OCI-LY7 (cell line): ENCODE results near the gene RBM19. TPM values are rescaled to one million over a fixed set of nuclear protein-coding genes. Genes with fewer than 3 reads are reported as not detected.

ENCODE experiments used
- BruUV-seq: library from RNA; stranded (reverse); fragments of 400-500 nt; replicated peaks from 2 replicates; lab custom pipeline; 2021; lab: Mats Ljungman, UMichigan
- CTCF ChIA-PET: fragments of 300-600 bp; sonication (Branson Sonifier 250); formaldehyde crosslinking; loops from one replicate; lab custom pipeline; 2022; ENCODE audit warnings: antibody characterized with exemption; ENCODE audit not compliant: unreplicated experiment; lab: Charles Lee
- POLR2A ChIA-PET: fragments of 300-600 bp; sonication (Branson Sonifier 250); formaldehyde crosslinking; loops from one replicate; lab custom pipeline; 2022; ENCODE audit warnings: antibody characterized with exemption; lab: Charles Lee
- DNase-seq: peaks from one replicate; pipeline ENCODE4 v3.0.0-alpha.2; 2015; ENCODE audit warnings: low spot score
- H2AFZ ChIP-seq: fragments of 200-600 bp; sonication (generic), shearing (Covaris generic); 2 replicates; pipeline ENCODE4 v1.6.1; 2014; ENCODE audit warnings: mild to moderate bottlenecking, antibody characterized with exemption, low read length, moderate library complexity
- H3K27ac ChIP-seq: fragments of 200-600 bp; sonication (generic); 2 replicates; pipeline ENCODE4 v1.5.1; 2014; ENCODE audit warnings: mixed run types, low read depth, mild to moderate bottlenecking, moderate library complexity, low read length, inconsistent platforms; ENCODE audit not compliant: poor library complexity, severe bottlenecking
- H3K36me3 ChIP-seq: fragments of 200-600 bp; sonication (generic); 2 replicates; pipeline ENCODE4 v1.6.1; 2014; ENCODE audit warnings: mild to moderate bottlenecking, antibody characterized with exemption, low read length, moderate library complexity, mixed read lengths; ENCODE audit not compliant: insufficient read depth
- H3K4me1 ChIP-seq: fragments of 200-600 bp; sonication (generic); 2 replicates; pipeline ENCODE4 v1.5.1; 2014; ENCODE audit warnings: mild to moderate bottlenecking, low read length; ENCODE audit not compliant: insufficient read depth, poor library complexity, severe bottlenecking
- H3K4me2 ChIP-seq: fragments of 200-600 bp; sonication (generic); 2 replicates; pipeline ENCODE4 v1.6.1; 2014; ENCODE audit warnings: mild to moderate bottlenecking, low read length
- H3K4me3 ChIP-seq: fragments of 200-600 bp; sonication (generic); 2 replicates; pipeline ENCODE4 v1.5.1; 2014; ENCODE audit warnings: mild to moderate bottlenecking, low read depth, low read length; ENCODE audit not compliant: poor library complexity, severe bottlenecking
- H3K79me2 ChIP-seq: fragments of 200-600 bp; sonication (generic); 2 replicates; pipeline ENCODE4 v1.6.1; 2016; ENCODE audit warnings: low read depth, mild to moderate bottlenecking, low read length, moderate library complexity, mixed read lengths; ENCODE audit not compliant: insufficient read depth
- H3K9me2 ChIP-seq: fragments of 200-600 bp; sonication (generic); 2 replicates; pipeline ENCODE4 v1.6.1; 2016; ENCODE audit warnings: mild to moderate bottlenecking, low read length, mixed read lengths; ENCODE audit not compliant: insufficient read depth
- H3K9me3 ChIP-seq: fragments of 200-600 bp; sonication (generic); 2 replicates; pipeline ENCODE4 v1.6.1; 2014; ENCODE audit warnings: mild to moderate bottlenecking, mixed run types, low read length, mixed read lengths
- H4K20me1 ChIP-seq: fragments of 200-600 bp; sonication (generic); 2 replicates; pipeline ENCODE4 v1.6.1; 2014; ENCODE audit warnings: mild to moderate bottlenecking, antibody characterized with exemption, low read length, moderate library complexity, mixed read lengths; ENCODE audit not compliant: insufficient read depth
- CTCF ChIP-seq: fragments of 200-600 bp; sonication (generic); conservative IDR thresholded peaks from 2 replicates; pipeline ENCODE4 v1.5.1; 2014; ENCODE audit warnings: mild to moderate bottlenecking, antibody characterized with exemption, low read length, moderate library complexity, mixed read lengths
- EZH2phosphoT487 ChIP-seq: fragments of 200-600 bp; sonication (generic); IDR thresholded peaks from 2 replicates; pipeline ENCODE4 v1.6.1; 2018; ENCODE audit warnings: low read depth, borderline replicate concordance, mild to moderate bottlenecking, mixed run types, antibody characterized with exemption, low read length, moderate library complexity, mixed read lengths
- intact Hi-C: fragments of 100-400 bp; cut with micrococcal nuclease; formaldehyde crosslinking; loops from one replicate; pipeline ENCODE4 v1.10.0; 2022; ENCODE audit not compliant: unreplicated experiment
- total RNA-seq, 2 experiments: library from RNA; depleted of rRNA in 1 of 2; stranded (reverse); fragments of >200 nt in 1 of 2; shearing (Covaris generic) in 1 of 2; gene quantifications; 2 replicates each; pipeline ENCODE4 v1.2.3, GENCODE V29; 2014 to 2022

The RBM19 gene
- total RNA-seq, 2 experiments from 2014 or later, result 37.8 to 46.2 TPM

DNA sequence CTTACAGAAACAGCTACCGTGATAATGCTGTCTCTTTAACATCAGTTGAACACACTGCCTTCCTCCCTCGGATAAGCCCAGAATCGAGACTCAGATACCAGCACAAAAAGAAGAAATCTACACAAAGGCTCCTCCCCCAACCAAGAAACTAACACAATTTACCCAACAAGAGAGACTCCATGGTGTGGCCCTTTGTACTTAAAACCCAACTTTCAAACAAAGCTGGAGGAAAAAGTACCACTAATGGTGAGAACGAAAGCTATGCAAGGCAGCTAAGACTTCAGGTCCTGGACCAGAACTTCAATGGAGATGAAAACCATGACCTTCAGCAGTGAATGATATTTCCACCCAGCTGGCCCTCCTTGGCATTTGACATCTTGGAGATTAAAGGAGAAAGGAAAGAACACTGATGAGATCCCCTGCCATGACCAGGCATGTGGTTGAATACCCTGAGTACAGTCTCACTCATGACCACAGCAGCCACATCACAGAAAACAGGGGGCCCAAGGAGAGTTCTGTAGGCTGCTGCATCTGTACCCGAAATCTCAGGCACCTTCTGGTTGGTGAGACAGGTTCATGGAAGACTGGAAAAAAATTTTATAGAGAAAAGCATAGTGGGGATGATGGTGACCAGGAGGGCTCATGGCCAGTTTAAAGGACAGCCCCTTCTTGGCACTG is 36.7 kb downstream of the RBM19 start:
- no peaks in the 10 kb centered on the region for H3K9me2 ChIP-seq
- peaks cover 33% of the 10 kb centered on the region for H3K36me3 ChIP-seq
- no peaks in the 10 kb centered on the region for H3K4me1 ChIP-seq
- no peak overlapping the region for H3K27ac ChIP-seq
- H3K9me3 ChIP-seq, result no peaks in the 10 kb centered on the region
- no peak overlapping the region for H3K4me2 ChIP-seq
- ChIA-PET CTCF (no interaction called here), POLR2A (interaction anchor here (0.5 kb wide), 1 partner anchor 21 kb away, joined by 4 read pairs; no protein-coding TSS in a partner anchor)
- H2AFZ ChIP-seq, result no peak overlapping the region
- no peaks in the 10 kb centered on the region for H4K20me1 ChIP-seq
- H3K4me3 ChIP-seq, result no peak overlapping the region
- no TSS peak for BruUV-seq
- intact Hi-C loops, result no loop called here
- H3K79me2 ChIP-seq, result no peaks in the 10 kb centered on the region
- TF ChIP-seq CTCF, result no peak
- TF ChIP-seq EZH2phosphoT487, result no peak
- DNase-seq, result no peak

GRCh38 chr12:113926788-113927187 is 39.3 kb downstream of the RBM19 start:
- Histone ChIP-seq H3K27ac (no peak overlapping the region), H3K9me2 (no peaks in the 10 kb centered on the region), H3K36me3 (peaks cover 45% of the 10 kb centered on the region), H2AFZ (no peak overlapping the region), H3K9me3 (no peaks in the 10 kb centered on the region), H4K20me1 (no peaks in the 10 kb centered on the region), H3K79me2 (no peaks in the 10 kb centered on the region), H3K4me1 (no peaks in the 10 kb centered on the region), H3K4me2 (no peak overlapping the region), H3K4me3 (no peak overlapping the region)
- CTCF ChIA-PET, result no interaction called here
- POLR2A ChIA-PET, result interaction anchor here (0.7 kb wide), 1 partner anchor 10 kb away, joined by 5 read pairs; no protein-coding TSS in a partner anchor
- intact Hi-C loops, result no loop called here
- DNase-seq, result no peak
- TF ChIP-seq CTCF (no peak), EZH2phosphoT487 (no peak)
- BruUV-seq, result no TSS peak

DNA sequence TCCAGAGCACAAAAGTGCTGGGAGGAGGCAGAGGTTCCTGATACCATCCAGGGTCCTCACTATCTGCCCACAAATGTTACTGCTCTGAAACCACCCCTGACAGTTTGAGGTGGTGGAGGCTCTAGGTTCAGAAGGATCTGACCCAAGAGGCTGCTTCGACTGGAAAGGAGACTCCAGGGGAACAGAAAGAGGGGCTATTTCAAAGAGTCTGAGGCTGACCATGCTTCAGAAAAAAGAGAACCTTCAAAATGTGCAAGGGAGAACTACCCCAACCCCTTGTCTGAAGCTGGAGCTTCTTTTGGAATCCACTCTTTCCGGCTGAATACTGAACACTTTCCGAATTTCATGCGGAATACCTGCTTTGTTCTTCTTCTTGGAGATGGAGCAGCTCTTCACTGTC is 41.8 kb downstream of the RBM19 start:
- BruUV-seq, result no TSS peak
- Histone ChIP-seq H3K4me1 (peaks cover 6% of the 10 kb centered on the region), H2AFZ (no peak overlapping the region), H4K20me1 (no peaks in the 10 kb centered on the region), H3K4me3 (no peak overlapping the region), H3K4me2 (no peak overlapping the region), H3K79me2 (no peaks in the 10 kb centered on the region), H3K27ac (no peak overlapping the region), H3K36me3 (peaks cover 55% of the 10 kb centered on the region), H3K9me2 (no peaks in the 10 kb centered on the region), H3K9me3 (no peaks in the 10 kb centered on the region)
- POLR2A ChIA-PET, result no interaction called here
- DNase-seq, result no peak
- CTCF ChIA-PET, result no interaction called here
- TF ChIP-seq EZH2phosphoT487 (no peak), CTCF (no peak)
- intact Hi-C loops, result no loop called here
